ENCODE measurements around the gene THOC6.

GRCh38 chr16:3062553-3062952 lies 38.7 kb downstream of the THOC6 start:
- TF ChIP-seq, protein P1, sequence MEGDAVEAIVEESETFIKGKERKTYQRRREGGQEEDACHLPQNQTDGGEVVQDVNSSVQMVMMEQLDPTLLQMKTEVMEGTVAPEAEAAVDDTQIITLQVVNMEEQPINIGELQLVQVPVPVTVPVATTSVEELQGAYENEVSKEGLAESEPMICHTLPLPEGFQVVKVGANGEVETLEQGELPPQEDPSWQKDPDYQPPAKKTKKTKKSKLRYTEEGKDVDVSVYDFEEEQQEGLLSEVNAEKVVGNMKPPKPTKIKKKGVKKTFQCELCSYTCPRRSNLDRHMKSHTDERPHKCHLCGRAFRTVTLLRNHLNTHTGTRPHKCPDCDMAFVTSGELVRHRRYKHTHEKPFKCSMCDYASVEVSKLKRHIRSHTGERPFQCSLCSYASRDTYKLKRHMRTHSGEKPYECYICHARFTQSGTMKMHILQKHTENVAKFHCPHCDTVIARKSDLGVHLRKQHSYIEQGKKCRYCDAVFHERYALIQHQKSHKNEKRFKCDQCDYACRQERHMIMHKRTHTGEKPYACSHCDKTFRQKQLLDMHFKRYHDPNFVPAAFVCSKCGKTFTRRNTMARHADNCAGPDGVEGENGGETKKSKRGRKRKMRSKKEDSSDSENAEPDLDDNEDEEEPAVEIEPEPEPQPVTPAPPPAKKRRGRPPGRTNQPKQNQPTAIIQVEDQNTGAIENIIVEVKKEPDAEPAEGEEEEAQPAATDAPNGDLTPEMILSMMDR (IDR thresholded peaks at IDR 0.05; ENCODE audit: low read length) = no peak
- TF ChIP-seq EZH2phosphoT487 (IDR thresholded peaks at IDR 0.05; ENCODE audit: low read length) (no peak), EZH2 (optimal IDR thresholded peaks at IDR 0.05; ENCODE audit: low read depth, low read length) (no peak)
